ENCODE results near the gene ZSCAN2.
"Not testable (repeated sequence)": the region's sequence is repeated elsewhere in the genome, so short reads cannot be mapped to it uniquely, and the experiment has no call there.

The ZSCAN2 gene

DNA sequence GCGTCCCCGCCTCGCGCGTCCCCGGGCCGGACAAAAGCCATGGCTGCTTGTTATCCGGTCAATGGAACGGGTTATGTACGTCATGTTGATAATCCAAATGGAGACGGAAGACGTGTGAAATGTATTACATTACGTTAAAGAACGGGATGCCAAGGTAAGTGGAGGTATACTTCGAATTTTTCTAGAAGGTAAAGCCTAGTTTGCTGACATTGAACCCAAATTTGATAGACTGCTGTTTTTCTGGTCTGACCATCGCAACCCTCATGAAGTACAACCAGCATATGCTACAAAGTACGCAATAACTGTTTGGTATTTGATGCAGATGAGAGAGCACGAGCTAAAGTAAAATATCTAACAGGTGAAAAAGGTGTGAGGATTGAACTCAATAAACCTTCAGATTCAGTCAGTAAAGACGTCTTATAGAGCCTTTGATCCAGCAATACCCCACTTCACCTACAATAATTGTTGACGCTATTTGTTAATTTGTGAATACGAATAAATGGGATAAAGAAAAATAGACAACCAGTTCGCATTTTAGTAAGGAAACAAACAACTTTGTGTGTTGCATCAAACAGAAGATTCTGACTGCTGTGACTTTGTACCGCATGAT lies 33.5 kb downstream of the ZSCAN2 start:
- H3K27ac ChIP-seq, result peak overlapping the region; percentile 86
- H3K9me3 ChIP-seq, result no peaks in the 10 kb centered on the region
- peaks cover 37 to 41% of the 10 kb centered on the region in 2 experiments for H3K4me1 ChIP-seq (ENCODE audit: control insufficient read depth in 1 of 2, insufficient read depth in 1 of 2, low read depth in 1 of 2, low read length in 1 of 2)
- TF ChIP-seq, protein P1, sequence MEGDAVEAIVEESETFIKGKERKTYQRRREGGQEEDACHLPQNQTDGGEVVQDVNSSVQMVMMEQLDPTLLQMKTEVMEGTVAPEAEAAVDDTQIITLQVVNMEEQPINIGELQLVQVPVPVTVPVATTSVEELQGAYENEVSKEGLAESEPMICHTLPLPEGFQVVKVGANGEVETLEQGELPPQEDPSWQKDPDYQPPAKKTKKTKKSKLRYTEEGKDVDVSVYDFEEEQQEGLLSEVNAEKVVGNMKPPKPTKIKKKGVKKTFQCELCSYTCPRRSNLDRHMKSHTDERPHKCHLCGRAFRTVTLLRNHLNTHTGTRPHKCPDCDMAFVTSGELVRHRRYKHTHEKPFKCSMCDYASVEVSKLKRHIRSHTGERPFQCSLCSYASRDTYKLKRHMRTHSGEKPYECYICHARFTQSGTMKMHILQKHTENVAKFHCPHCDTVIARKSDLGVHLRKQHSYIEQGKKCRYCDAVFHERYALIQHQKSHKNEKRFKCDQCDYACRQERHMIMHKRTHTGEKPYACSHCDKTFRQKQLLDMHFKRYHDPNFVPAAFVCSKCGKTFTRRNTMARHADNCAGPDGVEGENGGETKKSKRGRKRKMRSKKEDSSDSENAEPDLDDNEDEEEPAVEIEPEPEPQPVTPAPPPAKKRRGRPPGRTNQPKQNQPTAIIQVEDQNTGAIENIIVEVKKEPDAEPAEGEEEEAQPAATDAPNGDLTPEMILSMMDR (IDR thresholded peaks at IDR 0.05), result no peak
- H3K4me3 ChIP-seq (ENCODE audit: low read depth in 1 of 2, low read length in 1 of 2), result peak overlapping the region; percentile 72 to 75
- peaks cover 14% of the 10 kb centered on the region for H3K36me3 ChIP-seq
- H3K27me3 ChIP-seq, result no peaks in the 10 kb centered on the region

DNA sequence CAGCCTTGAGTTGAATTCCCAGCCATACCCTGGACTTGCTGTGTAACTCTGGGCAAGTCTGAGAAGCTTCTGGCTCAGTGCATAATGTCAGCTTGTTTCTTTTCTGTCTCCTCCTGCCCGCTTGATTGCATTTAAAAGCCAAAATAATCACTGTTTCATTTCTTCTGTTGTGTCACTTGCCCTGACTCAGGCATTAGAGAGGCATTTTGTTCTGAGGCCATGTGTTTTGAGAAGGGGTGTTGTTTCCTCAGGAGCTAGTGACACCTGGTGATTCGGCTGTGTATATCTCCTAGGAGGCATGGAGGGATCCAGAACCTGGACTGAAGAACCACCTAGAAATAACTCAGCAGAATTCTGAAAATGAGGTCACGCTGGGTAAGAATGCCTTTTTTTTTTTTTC lies 37.3 kb downstream of the ZSCAN2 start:
- no peaks in the 10 kb centered on the region for H3K9me3 ChIP-seq
- H3K36me3 ChIP-seq, result peaks cover 52% of the 10 kb centered on the region
- no peaks in the 10 kb centered on the region for H3K27me3 ChIP-seq
- no peak overlapping the region for H3K27ac ChIP-seq
- H3K4me1 ChIP-seq (ENCODE audit: control insufficient read depth in 1 of 2, insufficient read depth in 1 of 2, low read depth in 1 of 2, low read length in 1 of 2), result peaks cover 12 to 16% of the 10 kb centered on the region in 2 experiments
- TF ChIP-seq, protein P1 (IDR thresholded peaks at IDR 0.05), result no peak
- no peak overlapping the region for H3K4me3 ChIP-seq (ENCODE audit: low read depth in 1 of 2, low read length in 1 of 2)

DNA sequence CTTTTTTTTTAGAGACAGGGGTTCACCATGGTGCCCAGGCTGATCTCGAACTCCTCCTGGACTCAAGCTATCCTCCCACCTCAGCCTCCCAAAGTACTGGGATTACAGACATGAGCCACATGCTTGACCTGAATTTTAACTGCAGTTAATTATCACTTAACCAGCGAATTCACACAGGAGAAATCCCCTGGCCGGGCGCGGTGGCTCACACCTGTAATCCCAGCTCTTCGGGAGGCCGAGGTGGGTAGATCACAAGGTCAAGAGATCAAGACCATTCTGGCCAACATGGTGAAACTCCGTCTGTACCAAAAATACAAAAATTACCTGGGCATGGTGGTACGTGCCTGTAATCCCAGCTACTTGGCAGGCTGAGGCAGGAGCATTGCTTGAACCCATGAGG lies 41.1 kb downstream of the ZSCAN2 start:
- H3K36me3 ChIP-seq, result peaks cover 90% of the 10 kb centered on the region
- H3K9me3 ChIP-seq; H3K4me3 ChIP-seq (ENCODE audit: low read depth in 1 of 2, low read length in 1 of 2); H3K27ac ChIP-seq; H3K27me3 ChIP-seq; H3K4me1 ChIP-seq (ENCODE audit: control insufficient read depth in 1 of 2, insufficient read depth in 1 of 2, low read depth in 1 of 2, low read length in 1 of 2): not testable (repeated sequence)

DNA sequence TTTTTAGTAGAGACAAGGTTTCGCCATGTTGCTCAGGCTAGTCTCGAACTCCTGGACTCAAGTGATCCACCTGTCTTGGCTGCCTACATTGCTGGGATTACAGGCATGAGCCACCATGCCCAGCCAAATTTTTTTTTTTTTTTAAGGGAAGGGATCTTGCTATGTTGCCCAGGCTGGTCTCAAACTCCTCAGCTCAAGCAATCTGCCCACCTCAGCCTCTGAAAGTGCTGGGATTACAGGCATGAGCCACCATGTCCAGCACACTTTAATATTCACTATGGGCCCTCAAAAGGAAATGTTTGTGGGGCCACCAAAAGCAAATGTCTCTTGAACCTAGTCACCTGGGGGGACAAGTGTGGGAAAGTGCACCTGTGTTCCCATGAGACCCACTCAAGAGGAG lies 41.8 kb downstream of the ZSCAN2 start:
- not testable (repeated sequence) for H3K27me3 ChIP-seq; H3K4me1 ChIP-seq (ENCODE audit: control insufficient read depth in 1 of 2, insufficient read depth in 1 of 2, low read depth in 1 of 2, low read length in 1 of 2); H3K9me3 ChIP-seq; H3K27ac ChIP-seq; H3K4me3 ChIP-seq (ENCODE audit: low read depth in 1 of 2, low read length in 1 of 2)
- peaks cover 94% of the 10 kb centered on the region for H3K36me3 ChIP-seq

DNA sequence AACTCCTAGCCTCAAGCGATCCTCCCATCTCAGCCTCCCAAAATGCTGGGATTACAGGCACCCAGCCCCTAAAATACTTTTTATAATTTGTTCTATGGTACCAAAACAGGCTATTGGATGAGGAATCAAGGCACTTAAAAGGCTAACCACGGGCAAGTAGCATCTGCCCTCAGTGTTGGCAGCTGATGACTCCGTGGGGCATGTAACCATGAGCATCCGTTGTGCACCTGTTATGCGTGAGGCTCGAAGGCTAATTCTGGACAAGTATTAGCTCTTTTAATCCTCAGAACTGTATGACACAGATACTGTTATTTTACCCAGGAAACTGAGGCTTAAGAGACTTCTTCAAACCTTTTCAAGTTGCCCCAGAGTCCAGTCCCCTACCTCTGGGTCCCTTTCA lies 43.0 kb downstream of the ZSCAN2 start:
- no peak overlapping the region for H3K27ac ChIP-seq
- H3K4me1 ChIP-seq (ENCODE audit: control insufficient read depth in 1 of 2, insufficient read depth in 1 of 2, low read depth in 1 of 2, low read length in 1 of 2), result no peaks in the 10 kb centered on the region
- no peaks in the 10 kb centered on the region for H3K9me3 ChIP-seq
- no peaks in the 10 kb centered on the region for H3K27me3 ChIP-seq
- H3K4me3 ChIP-seq (ENCODE audit: low read depth in 1 of 2, low read length in 1 of 2), result no peak overlapping the region
- TF ChIP-seq, protein P1 (IDR thresholded peaks at IDR 0.05), result no peak
- H3K36me3 ChIP-seq, result peaks cover 97% of the 10 kb centered on the region

DNA sequence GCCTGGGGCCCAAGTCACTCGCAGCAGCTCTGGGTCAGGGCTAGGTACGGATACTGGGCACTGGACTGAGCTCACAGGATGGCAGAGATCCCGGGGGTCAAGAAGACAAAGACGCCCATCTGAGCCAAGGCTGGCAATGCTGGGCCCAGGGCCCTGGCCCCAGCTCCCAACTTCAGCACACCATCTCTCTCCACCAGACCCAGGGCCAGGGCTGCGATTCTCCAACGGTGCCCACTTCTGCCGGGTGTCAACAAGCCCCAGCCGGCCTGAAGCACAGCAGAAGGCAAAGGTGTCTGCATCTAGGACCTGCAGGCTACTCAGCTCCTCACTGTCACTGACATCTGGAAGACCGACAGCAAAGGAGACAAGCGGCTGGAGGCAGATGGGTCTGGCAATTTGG lies 44.7 kb downstream of the ZSCAN2 start:
- Histone ChIP-seq H3K36me3 (peaks cover 90% of the 10 kb centered on the region), H3K27ac (no peak overlapping the region)
- TF ChIP-seq, protein P1 (IDR thresholded peaks at IDR 0.05), result no peak

DNA sequence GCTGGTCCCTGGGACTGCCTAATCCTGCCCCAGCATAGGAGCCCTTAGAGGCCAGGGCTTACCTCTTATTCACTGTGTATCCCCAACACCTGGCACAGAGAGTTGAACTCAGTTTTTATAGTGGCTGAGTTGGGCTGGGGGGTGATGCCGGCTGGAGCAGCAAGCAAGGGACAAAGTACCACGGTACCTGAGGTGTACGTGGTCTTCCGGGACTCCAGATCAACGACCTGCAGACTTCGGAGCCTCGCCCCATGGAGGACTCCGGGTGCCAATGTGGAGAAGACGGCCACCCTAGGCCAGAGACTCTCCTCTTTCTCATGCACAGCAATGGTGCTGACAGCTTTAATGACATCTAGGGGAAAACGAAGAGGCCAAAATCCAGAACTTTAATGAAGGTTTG lies 45.2 kb downstream of the ZSCAN2 start:
- Histone ChIP-seq H3K4me3 (ENCODE audit: low read depth in 1 of 2, low read length in 1 of 2) (no peak overlapping the region), H3K27me3 (no peaks in the 10 kb centered on the region), H3K9me3 (no peaks in the 10 kb centered on the region), H3K4me1 (ENCODE audit: control insufficient read depth in 1 of 2, insufficient read depth in 1 of 2, low read depth in 1 of 2, low read length in 1 of 2) (no peaks in the 10 kb centered on the region), H3K36me3 (peaks cover 90% of the 10 kb centered on the region), H3K27ac (no peak overlapping the region)
- TF ChIP-seq, protein P1 (IDR thresholded peaks at IDR 0.05), result no peak

More for the DNA sequence above, 44.7 kb downstream of the ZSCAN2 start:
- H3K9me3 ChIP-seq, result no peaks in the 10 kb centered on the region
- H3K4me3 ChIP-seq (ENCODE audit: low read depth in 1 of 2, low read length in 1 of 2), result no peak overlapping the region
- no peaks in the 10 kb centered on the region for H3K4me1 ChIP-seq (ENCODE audit: control insufficient read depth in 1 of 2, insufficient read depth in 1 of 2, low read depth in 1 of 2, low read length in 1 of 2)
- no peaks in the 10 kb centered on the region for H3K27me3 ChIP-seq

Data from neutrophil (primary cell).